Keratinocyte (primary cell): ENCODE data around the gene LCN2. TPM values are rescaled to one million over a fixed set of nuclear protein-coding genes. Genes with fewer than 3 reads are reported as not detected.

Experiments
- DNase-seq: peaks from one replicate; pipeline ENCODE4 v3.0.0-alpha.2; 2011; ENCODE audit warnings: low read depth, missing footprints, low spot score
- FAIRE-seq: peaks from 2 replicates; lab custom pipeline; 2011; peaks lifted over from hg19 to GRCh38; lab: Jason Lieb, UNC
- H2AFZ ChIP-seq: 2 replicates; pipeline ENCODE4 v1.6.0; 2012; ENCODE audit warnings: low read length, control low read depth, inconsistent platforms; ENCODE audit not compliant: control insufficient read depth
- H3K27ac ChIP-seq: 2 replicates; pipeline ENCODE4 v1.5.1; 2011; ENCODE audit warnings: low read length; ENCODE audit not compliant: control insufficient read depth, insufficient read depth
- H3K27me3 ChIP-seq: 3 replicates; pipeline ENCODE4 v1.6.0; 2011; ENCODE audit warnings: low read length; ENCODE audit not compliant: control insufficient read depth, insufficient read depth; ENCODE audit errors: extremely low read depth
- H3K36me3 ChIP-seq, 2 experiments: 2 replicates in 1 of 2; 3 replicates in 1 of 2; pipeline ENCODE4 v1.5.1; 2011; ENCODE audit warnings: low read length in 2 of 2, mild to moderate bottlenecking in 1 of 2; ENCODE audit not compliant: control insufficient read depth in 2 of 2, insufficient read depth in 2 of 2; ENCODE audit errors: extremely low read depth in 1 of 2
- H3K4me1 ChIP-seq: 3 replicates; pipeline ENCODE4 v1.5.1; 2011; ENCODE audit warnings: low read length; ENCODE audit not compliant: control insufficient read depth, insufficient read depth; ENCODE audit errors: extremely low read depth
- H3K4me2 ChIP-seq: 3 replicates; pipeline ENCODE4 v1.6.0; 2011; ENCODE audit warnings: low read depth, low read length; ENCODE audit not compliant: control insufficient read depth, insufficient read depth; ENCODE audit errors: extremely low read depth
- H3K4me3 ChIP-seq, 3 experiments: fragments of 200-600 bp in 1 of 3; sonication (generic) in 1 of 3; 2 replicates in 2 of 3; 3 replicates in 1 of 3; pipeline ENCODE4 v1.5.1; 2011 to 2016; ENCODE audit warnings: low read length in 3 of 3, mild to moderate bottlenecking in 3 of 3, control low read depth in 2 of 3, inconsistent platforms in 1 of 3, low read depth in 1 of 3, mixed read lengths in 1 of 3, mixed run types in 1 of 3, moderate library complexity in 1 of 3; ENCODE audit not compliant: control insufficient read depth in 2 of 3, insufficient read depth in 2 of 3; ENCODE audit errors: extremely low read depth in 1 of 3
- H3K79me2 ChIP-seq: 2 replicates; pipeline ENCODE4 v1.6.0; 2012; ENCODE audit warnings: low read length; ENCODE audit not compliant: control insufficient read depth, insufficient read depth
- H3K9ac ChIP-seq: 3 replicates; pipeline ENCODE4 v1.6.0; 2011; ENCODE audit warnings: low read length; ENCODE audit not compliant: control insufficient read depth, insufficient read depth; ENCODE audit errors: extremely low read depth
- H3K9me1 ChIP-seq: 3 replicates; pipeline ENCODE4 v1.6.0; 2011; ENCODE audit warnings: low read length; ENCODE audit not compliant: control insufficient read depth, insufficient read depth; ENCODE audit errors: extremely low read depth
- H3K9me3 ChIP-seq: 2 replicates; pipeline ENCODE4 v1.5.1; 2012; ENCODE audit warnings: low read depth, low read length; ENCODE audit not compliant: control insufficient read depth
- H4K20me1 ChIP-seq: 3 replicates; pipeline ENCODE4 v1.6.0; 2011; ENCODE audit warnings: low read length; ENCODE audit not compliant: control insufficient read depth, insufficient read depth; ENCODE audit errors: extremely low read depth
- EZH2 ChIP-seq: IDR thresholded peaks from one replicate; pipeline ENCODE4 v1.6.1; 2012; ENCODE audit warnings: inconsistent platforms, mild to moderate bottlenecking, low read length, moderate library complexity
- dilution Hi-C: fragments of 300-500 bp; cut with MboI; formaldehyde crosslinking; loops from one replicate; pipeline ENCODE4 v1.7.0; 2020; ENCODE audit warnings: low sequenced_read_pairs; ENCODE audit not compliant: extremely low pct_ligation_motif_present
- polyA plus RNA-seq, 5 experiments: library from polyadenylated mRNA; depleted of rRNA in 3 of 5; stranded (reverse) in 3 of 5; stranded (forward) in 1 of 5; unstranded in 1 of 5; fragments of >200 nt; gene quantifications; 1 replicate in 1 of 5; 2 replicates in 3 of 5; 3 replicates in 1 of 5; pipeline versions ENCODE4 v1.2.1 to v1.2.3, GENCODE V29; 2011 to 2012; ENCODE audit warnings: missing spikeins in 2 of 5, low read depth in 1 of 5, low replicate concordance in 1 of 5
- TF ChIP-seq, protein P1 (sequence below), 3 experiments: IDR thresholded peaks in 1 of 3; conservative IDR thresholded peaks in 1 of 3; optimal IDR thresholded peaks in 1 of 3; 2 replicates in 2 of 3; 3 replicates in 1 of 3; pipeline versions ENCODE3 to v1.5.1; 2011; ENCODE audit warnings: low read length in 3 of 3, mild to moderate bottlenecking in 3 of 3, moderate library complexity in 2 of 3, control low read depth in 1 of 3, inconsistent platforms in 1 of 3; ENCODE audit not compliant: insufficient read depth in 2 of 3; ENCODE audit errors: extremely low read depth in 1 of 3

The LCN2 gene
- polyA plus RNA-seq, 1 donor (not counting 4 experiments of a cell fraction or from before 2014, with no cell fraction given): 28.9 TPM

DNA sequence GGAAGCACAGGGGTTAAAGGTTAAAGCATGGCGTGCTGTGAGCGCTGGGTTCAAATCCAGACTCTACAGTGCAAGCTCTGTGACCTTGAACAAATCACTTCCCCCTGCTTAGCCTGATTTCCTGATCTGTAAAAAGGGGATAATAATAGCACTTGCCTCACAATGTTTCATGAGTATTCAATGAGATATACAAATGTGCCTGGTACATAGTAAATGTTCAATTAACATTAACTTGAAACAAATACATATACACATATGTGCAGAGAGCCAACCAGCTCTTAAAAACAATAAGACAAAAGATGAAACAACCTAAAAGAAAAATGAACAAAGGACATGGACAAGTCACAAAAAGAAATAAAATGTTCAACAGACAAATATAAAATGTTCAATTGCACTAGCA lies 38.1 kb downstream of the LCN2 start:
- H3K9me1 ChIP-seq: no peaks in the 10 kb centered on the region
- peaks cover 13% of the 10 kb centered on the region for H3K79me2 ChIP-seq
- H3K4me1 ChIP-seq: peaks cover 15% of the 10 kb centered on the region
- peaks cover 24 to 26% of the 10 kb centered on the region in 2 experiments for H3K36me3 ChIP-seq
- H3K9ac ChIP-seq: no peak overlapping the region
- no peaks in the 10 kb centered on the region for H3K27me3 ChIP-seq
- no peak overlapping the region for H2AFZ ChIP-seq
- H3K9me3 ChIP-seq: no peaks in the 10 kb centered on the region
- TF ChIP-seq, protein P1, sequence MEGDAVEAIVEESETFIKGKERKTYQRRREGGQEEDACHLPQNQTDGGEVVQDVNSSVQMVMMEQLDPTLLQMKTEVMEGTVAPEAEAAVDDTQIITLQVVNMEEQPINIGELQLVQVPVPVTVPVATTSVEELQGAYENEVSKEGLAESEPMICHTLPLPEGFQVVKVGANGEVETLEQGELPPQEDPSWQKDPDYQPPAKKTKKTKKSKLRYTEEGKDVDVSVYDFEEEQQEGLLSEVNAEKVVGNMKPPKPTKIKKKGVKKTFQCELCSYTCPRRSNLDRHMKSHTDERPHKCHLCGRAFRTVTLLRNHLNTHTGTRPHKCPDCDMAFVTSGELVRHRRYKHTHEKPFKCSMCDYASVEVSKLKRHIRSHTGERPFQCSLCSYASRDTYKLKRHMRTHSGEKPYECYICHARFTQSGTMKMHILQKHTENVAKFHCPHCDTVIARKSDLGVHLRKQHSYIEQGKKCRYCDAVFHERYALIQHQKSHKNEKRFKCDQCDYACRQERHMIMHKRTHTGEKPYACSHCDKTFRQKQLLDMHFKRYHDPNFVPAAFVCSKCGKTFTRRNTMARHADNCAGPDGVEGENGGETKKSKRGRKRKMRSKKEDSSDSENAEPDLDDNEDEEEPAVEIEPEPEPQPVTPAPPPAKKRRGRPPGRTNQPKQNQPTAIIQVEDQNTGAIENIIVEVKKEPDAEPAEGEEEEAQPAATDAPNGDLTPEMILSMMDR (optimal IDR thresholded peaks at IDR 0.05 in 1 of 3, IDR thresholded peaks at IDR 0.05 in 1 of 3, conservative IDR thresholded peaks at IDR 0.05 in 1 of 3; ENCODE audit: extremely low read depth in 1 of 3, insufficient read depth in 2 of 3, low read length in 3 of 3): no peak
- no peak for TF ChIP-seq EZH2
- FAIRE-seq (no peak), DNase-seq (no peak)
- H3K27ac ChIP-seq: no peak overlapping the region
- no peak overlapping the region for H3K4me2 ChIP-seq
- no peak overlapping the region for H3K4me3 ChIP-seq
- no peaks in the 10 kb centered on the region for H4K20me1 ChIP-seq
- dilution Hi-C loops: no loop called here

DNA sequence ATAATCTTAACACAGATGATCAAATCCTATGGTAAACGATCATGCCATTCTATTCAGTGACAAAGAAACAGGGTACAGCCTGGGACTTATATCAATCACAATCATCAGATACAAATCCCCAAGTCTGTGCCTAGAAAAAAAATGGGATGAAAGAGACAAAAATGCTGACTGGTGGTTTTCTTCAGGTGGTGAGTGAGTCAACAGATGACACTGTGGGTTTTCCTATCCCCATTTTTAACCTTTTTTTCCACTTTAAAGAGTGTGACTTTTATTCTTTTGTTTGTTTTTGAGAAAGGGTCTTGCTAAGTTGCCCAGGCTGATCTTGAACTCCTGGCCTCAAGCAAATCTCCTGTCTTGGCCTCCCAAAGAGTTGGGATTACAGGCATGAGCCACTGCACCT lies 39.0 kb downstream of the LCN2 start:
- H3K9me3 ChIP-seq: no peaks in the 10 kb centered on the region
- TF ChIP-seq EZH2: no peak
- TF ChIP-seq, protein P1 (optimal IDR thresholded peaks at IDR 0.05 in 1 of 3, IDR thresholded peaks at IDR 0.05 in 1 of 3, conservative IDR thresholded peaks at IDR 0.05 in 1 of 3; ENCODE audit: extremely low read depth in 1 of 3, insufficient read depth in 2 of 3, low read length in 3 of 3): no peak
- FAIRE-seq: no peak
- H2AFZ ChIP-seq: no peak overlapping the region
- no peaks in the 10 kb centered on the region for H3K27me3 ChIP-seq
- DNase-seq: no peak
- peaks cover 13% of the 10 kb centered on the region for H3K79me2 ChIP-seq
- peaks cover 14% of the 10 kb centered on the region for H3K4me1 ChIP-seq
- H3K9ac ChIP-seq: no peak overlapping the region
- H3K9me1 ChIP-seq: no peaks in the 10 kb centered on the region
- H3K4me3 ChIP-seq: no peak overlapping the region
- H3K4me2 ChIP-seq: no peak overlapping the region
- no peaks in the 10 kb centered on the region for H4K20me1 ChIP-seq
- H3K36me3 ChIP-seq: peaks cover 18 to 21% of the 10 kb centered on the region in 2 experiments
- dilution Hi-C loops: no loop called here
- H3K27ac ChIP-seq: no peak overlapping the region
